Stimulated activated memory B cell treated with anti-CD40 and anti-IgM and Interleukin-4, amounts not matched to agents 10 μg/mL and 1 μg/mL and 100 μg/mL, for 72 hours (primary cell): ENCODE results near the gene ERCC6.

Source experiments
- ATAC-seq: fragments of 150-1000 bp; cut with Tn5 transposase; 2 replicates; pipeline ENCODE4 v1.10.0; 2021
- H3K27ac Mint-ChIP-seq: one replicate; pipeline ENCODE4 v1.8.0; 2022; ENCODE audit warnings: mild to moderate bottlenecking, mixed read lengths
- H3K27me3 Mint-ChIP-seq: one replicate; pipeline ENCODE4 v1.8.0; 2022; ENCODE audit warnings: mixed read lengths
- H3K36me3 Mint-ChIP-seq: one replicate; pipeline ENCODE4 v1.8.0; 2022; ENCODE audit warnings: mixed read lengths
- H3K4me1 Mint-ChIP-seq: one replicate; pipeline ENCODE4 v1.8.0; 2022; ENCODE audit warnings: mixed read lengths
- H3K4me3 Mint-ChIP-seq: one replicate; pipeline ENCODE4 v1.8.0; 2022; ENCODE audit warnings: mild to moderate bottlenecking, moderate library complexity, mixed read lengths
- H3K9me3 Mint-ChIP-seq: one replicate; pipeline ENCODE4 v1.8.0; 2022; ENCODE audit warnings: mixed read lengths

The ERCC6 gene

DNA sequence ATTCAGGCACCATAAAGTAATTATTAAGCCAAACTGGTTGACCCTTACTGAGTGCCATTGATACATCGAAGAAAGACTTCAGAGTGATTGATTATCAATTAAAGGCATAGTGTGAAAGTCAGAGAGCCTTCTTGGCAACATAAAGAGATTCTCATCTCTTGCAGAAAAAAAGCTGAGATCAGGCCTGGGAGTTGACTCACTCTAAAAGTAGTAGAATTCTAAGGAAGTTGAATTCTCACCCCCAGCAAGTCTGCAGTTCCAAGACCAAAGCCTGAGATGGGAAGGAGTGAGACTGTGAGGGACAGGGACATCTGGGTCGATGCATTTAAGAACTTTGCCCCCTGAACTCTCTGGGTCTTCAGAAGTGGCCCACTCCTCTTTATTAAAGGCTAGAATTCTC is 21.6 kb upstream of the ERCC6 start:
- Mint-ChIP-seq H3K4me1 (peaks cover 9% of the 10 kb centered on the region), H3K4me3 (no peak overlapping the region), H3K27ac (no peak overlapping the region), H3K36me3 (peaks cover 6% of the 10 kb centered on the region), H3K9me3 (peaks cover under 1% of the 10 kb centered on the region), H3K27me3 (peaks cover 44% of the 10 kb centered on the region)
- no peak for ATAC-seq

DNA sequence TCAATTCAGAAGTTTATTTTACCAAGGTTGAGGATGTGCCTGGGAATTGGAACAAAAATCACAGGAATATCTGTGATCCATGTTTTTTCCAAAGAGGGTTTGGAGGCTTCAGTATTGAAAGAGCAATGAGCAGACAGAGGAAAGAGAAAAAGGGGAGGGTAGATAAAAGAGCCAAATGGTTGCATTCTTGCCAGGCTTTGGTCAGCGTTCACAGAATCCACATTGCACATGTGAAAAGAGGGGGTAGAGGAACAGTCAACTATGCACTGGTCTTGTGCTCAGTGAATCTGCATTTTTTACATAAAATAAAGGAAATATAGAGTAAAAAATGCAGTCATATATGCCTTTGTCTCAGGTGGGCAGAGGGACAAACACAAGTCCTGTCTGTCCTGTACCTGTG is 20.6 kb upstream of the ERCC6 start:
- Mint-ChIP-seq H3K27me3 (peaks cover 44% of the 10 kb centered on the region), H3K36me3 (peaks cover 6% of the 10 kb centered on the region), H3K9me3 (peaks cover 3% of the 10 kb centered on the region), H3K4me3 (no peak overlapping the region), H3K4me1 (peaks cover 7% of the 10 kb centered on the region), H3K27ac (no peak overlapping the region)
- ATAC-seq: no peak

DNA sequence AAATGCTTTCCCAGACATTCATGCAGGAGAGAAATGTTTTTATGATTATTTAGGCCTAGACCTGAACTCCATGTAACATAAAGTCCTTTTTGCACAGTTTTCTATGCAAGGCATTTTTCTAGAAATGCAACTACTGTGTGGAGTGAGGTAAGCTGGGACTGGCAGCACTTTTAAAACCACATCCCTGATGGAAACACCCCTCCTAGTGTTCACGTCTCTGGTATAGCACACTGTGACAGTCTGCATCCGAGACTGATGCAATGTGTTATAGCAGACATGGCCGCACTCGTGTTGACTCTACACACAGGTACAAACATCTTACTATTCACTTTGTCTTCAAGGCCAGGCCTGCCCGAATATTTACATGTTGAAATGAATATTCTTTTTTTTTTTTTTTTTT is 19.3 kb upstream of the ERCC6 start:
- H3K27ac Mint-ChIP-seq: no peak overlapping the region
- H3K9me3 Mint-ChIP-seq: peaks cover 3% of the 10 kb centered on the region
- H3K36me3 Mint-ChIP-seq: peaks cover 6% of the 10 kb centered on the region
- H3K27me3 Mint-ChIP-seq: peaks cover 56% of the 10 kb centered on the region
- H3K4me1 Mint-ChIP-seq: no peaks in the 10 kb centered on the region
- no peak overlapping the region for H3K4me3 Mint-ChIP-seq
- ATAC-seq: no peak

DNA sequence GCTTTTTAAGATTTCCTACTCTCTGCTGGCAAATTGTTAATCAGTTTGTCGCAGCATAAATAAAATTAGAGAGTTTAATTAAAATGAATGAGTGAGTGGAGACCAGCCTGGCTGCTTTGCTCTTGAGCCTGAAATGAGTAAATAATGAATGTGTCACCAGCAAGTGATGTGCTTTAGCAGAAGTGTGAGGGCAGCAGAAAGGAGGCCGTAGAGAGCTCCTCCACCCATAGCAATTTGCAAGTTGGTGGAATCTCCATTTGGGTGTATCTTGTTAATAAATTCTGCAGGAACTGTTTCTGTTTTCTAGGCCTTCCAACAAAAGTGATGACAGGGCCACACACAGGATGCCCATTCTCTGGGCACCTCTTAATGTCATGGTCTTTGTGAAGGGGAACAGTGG is 18.8 kb upstream of the ERCC6 start:
- H3K27ac Mint-ChIP-seq: no peak overlapping the region
- H3K4me3 Mint-ChIP-seq: no peak overlapping the region
- no peaks in the 10 kb centered on the region for H3K4me1 Mint-ChIP-seq
- peaks cover 6% of the 10 kb centered on the region for H3K36me3 Mint-ChIP-seq
- no peak for ATAC-seq
- H3K27me3 Mint-ChIP-seq: peaks cover 56% of the 10 kb centered on the region
- H3K9me3 Mint-ChIP-seq: peaks cover 3% of the 10 kb centered on the region

DNA sequence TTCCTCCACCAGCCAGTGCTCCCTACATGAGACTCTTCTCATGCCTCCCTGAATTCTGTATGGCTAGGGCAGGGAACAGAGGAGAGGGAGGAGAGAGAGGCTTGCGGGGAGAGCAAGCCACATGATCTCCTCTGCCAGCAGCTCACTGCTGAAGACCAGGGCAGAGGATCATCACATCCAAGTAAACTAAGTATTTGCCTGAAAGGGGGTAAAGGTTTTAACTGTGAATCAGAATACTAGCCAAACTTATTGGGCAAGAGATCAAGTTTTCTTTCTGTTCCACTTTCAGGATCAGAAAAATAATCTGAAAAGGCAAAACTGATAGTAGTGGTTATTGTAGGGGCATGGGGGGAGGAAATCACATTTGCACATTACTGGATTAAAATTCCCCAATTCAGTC is 17.8 kb upstream of the ERCC6 start:
- no peak for ATAC-seq
- peaks cover 56% of the 10 kb centered on the region for H3K27me3 Mint-ChIP-seq
- H3K9me3 Mint-ChIP-seq: peaks cover 3% of the 10 kb centered on the region
- no peak overlapping the region for H3K27ac Mint-ChIP-seq
- H3K36me3 Mint-ChIP-seq: peaks cover 6% of the 10 kb centered on the region
- no peaks in the 10 kb centered on the region for H3K4me1 Mint-ChIP-seq
- H3K4me3 Mint-ChIP-seq: no peak overlapping the region

DNA sequence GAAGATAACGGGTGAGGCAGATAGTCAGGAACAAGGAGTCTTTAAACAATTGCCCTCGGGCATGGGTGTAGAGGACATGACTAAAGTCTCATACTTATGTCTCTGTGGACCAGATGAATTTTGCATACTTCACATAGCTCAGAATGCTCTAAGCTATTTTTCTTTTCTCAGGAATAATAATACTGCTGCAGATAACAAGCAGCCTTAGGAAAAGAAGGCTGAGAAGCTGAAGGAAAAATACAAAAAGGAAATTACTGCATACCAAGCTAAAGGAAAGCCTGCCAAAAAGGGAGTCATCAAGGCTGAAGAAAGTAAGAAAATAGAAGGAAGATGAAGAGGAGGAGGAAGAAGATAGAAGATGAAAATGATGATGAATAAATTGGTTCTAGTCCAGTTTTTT is 13.4 kb upstream of the ERCC6 start:
- Mint-ChIP-seq H3K27ac (no peak overlapping the region), H3K36me3 (no peaks in the 10 kb centered on the region), H3K27me3 (peaks cover 36% of the 10 kb centered on the region), H3K4me1 (no peaks in the 10 kb centered on the region), H3K9me3 (peaks cover 3% of the 10 kb centered on the region), H3K4me3 (no peak overlapping the region)
- no peak for ATAC-seq

DNA sequence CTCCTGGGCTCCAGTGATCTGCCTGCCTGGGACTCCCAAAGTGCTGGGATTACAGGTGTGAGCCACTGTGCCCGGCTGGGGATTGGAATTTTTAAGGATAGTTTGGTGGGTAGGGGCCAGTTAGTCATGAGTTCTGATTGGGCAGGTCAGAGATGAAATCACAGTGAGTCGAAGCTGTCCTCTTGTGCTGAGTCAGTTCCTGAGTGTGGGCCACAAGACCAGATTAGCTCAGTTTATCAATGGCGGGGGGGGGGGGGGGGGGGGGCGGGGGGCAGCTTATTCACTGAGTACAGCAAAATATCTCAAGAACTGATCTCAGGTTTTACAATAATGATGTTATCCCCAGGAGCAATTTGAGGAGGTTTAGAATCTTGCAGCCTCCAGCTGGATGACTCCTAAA is 11.6 kb upstream of the ERCC6 start:
- Mint-ChIP-seq H3K4me3 (no peak overlapping the region), H3K27ac (no peak overlapping the region), H3K9me3 (peaks cover 6% of the 10 kb centered on the region), H3K36me3 (peaks cover 8% of the 10 kb centered on the region), H3K4me1 (no peaks in the 10 kb centered on the region), H3K27me3 (peaks cover 46% of the 10 kb centered on the region)
- ATAC-seq: no peak

DNA sequence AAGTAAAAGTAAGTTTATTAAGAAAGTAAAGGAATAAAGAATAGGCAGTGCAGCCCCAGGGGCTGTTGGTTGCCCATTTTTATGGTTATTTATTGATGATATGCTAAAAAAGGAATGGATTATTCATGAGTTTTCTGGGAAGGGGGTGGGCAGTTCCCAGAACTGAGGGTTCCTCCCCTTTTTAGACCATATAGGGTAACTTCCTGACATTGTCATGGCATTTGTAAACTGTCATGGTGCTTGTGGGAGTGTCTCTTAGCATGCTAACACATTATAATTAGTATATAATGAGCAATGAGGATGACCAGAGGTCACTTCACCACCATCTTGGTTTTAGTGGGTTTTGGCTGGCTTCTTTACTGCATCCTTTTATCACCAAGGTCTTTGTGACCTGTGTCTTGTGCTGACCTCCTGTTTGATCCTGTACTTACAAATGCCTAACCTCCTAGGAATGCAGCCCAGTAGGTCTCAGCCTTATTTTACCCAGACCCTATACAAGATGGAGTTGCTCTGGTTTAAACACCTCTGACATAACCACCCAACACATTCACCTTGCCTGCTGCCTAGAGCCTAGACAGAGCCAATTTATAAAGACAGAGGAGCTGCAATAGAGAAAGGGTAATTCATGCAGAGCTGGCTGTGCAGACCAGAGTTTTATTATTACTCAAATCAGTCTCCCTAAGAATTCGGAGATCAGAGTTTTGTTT is 10.9 kb upstream of the ERCC6 start:
- peaks cover 46% of the 10 kb centered on the region for H3K27me3 Mint-ChIP-seq

DNA sequence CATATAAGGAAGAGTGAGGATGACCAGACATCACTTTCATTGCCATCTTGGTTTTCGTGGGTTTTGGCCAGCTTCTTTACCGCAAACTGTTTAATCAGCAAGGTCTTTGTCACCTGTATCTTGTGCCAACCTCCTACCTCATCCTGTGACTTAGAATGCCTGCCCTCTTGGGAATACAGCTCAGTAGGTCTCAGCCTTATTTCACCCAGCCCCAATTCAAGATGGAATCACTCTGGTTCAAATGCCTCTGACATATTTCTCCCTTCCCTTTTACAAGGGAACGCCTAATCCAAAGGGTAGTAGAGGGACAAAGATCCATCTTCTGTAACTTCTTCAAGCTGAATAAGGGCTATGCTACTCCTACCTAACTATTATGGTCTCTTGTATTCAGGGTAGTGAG is 4.7 kb upstream of the ERCC6 start:
- no peak overlapping the region for H3K4me3 Mint-ChIP-seq
- H3K4me1 Mint-ChIP-seq: peaks cover 19% of the 10 kb centered on the region

More for the DNA sequence above, 10.9 kb upstream of the ERCC6 start:
- peaks cover 8% of the 10 kb centered on the region for H3K36me3 Mint-ChIP-seq
- H3K9me3 Mint-ChIP-seq: peaks cover 4% of the 10 kb centered on the region
- no peaks in the 10 kb centered on the region for H3K4me1 Mint-ChIP-seq
- no peak overlapping the region for H3K4me3 Mint-ChIP-seq
- H3K27ac Mint-ChIP-seq: no peak overlapping the region
- no peak for ATAC-seq

DNA sequence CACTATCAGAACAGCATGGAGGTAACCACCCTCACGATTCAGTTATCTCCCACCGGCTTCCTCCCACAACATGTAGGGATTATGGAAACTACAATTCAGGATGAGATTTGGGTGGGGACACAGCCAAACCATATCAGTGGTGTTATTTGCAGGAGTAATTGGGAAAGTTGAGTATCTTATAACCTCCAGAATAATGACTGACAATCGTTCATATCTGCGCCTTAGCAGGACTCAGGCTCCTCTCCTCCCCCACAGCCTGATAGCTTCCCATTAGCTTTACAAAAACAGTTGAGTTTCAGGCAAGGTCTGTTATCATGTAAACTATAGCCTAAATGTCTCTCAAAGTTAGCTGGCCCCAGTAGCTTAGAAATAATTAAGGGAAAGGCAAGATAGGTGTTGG is 3.4 kb upstream of the ERCC6 start:
- H3K4me1 Mint-ChIP-seq: peaks cover 26% of the 10 kb centered on the region
- peaks cover 22% of the 10 kb centered on the region for H3K27me3 Mint-ChIP-seq
- H3K4me3 Mint-ChIP-seq: no peak overlapping the region
- H3K9me3 Mint-ChIP-seq: peaks cover 13% of the 10 kb centered on the region
- H3K27ac Mint-ChIP-seq: no peak overlapping the region
- no peak for ATAC-seq
- H3K36me3 Mint-ChIP-seq: peaks cover 25% of the 10 kb centered on the region

More for the DNA sequence above, 4.7 kb upstream of the ERCC6 start:
- peaks cover 21% of the 10 kb centered on the region for H3K36me3 Mint-ChIP-seq
- no peak overlapping the region for H3K27ac Mint-ChIP-seq
- no peak for ATAC-seq
- H3K9me3 Mint-ChIP-seq: peaks cover 13% of the 10 kb centered on the region
- peaks cover 22% of the 10 kb centered on the region for H3K27me3 Mint-ChIP-seq

DNA sequence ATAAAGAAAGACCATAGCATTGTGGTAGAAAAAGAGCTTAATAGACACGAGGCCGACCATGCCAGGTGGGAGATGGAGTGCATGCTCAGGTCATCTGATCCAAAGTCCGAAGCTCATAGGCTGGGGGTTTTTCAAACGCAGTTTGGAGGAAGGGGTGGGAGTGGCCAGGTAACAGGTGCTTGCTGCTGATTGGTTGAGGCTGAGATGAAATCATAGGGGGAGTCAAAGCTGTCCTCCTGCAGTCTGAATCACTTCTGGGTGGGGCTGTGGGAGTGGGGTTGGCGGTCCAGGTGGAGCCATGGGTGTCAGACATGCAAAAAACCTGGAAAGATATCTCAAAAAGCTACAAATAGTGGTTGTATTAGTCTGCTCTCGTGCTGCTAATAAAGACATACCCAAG is 2.8 kb upstream of the ERCC6 start:
- ATAC-seq: no peak
- Mint-ChIP-seq H3K36me3 (peaks cover 26% of the 10 kb centered on the region), H3K27me3 (peaks cover 21% of the 10 kb centered on the region), H3K4me1 (peaks cover 28% of the 10 kb centered on the region), H3K4me3 (no peak overlapping the region), H3K9me3 (peaks cover 13% of the 10 kb centered on the region), H3K27ac (peak overlapping the region; percentile 99)

DNA sequence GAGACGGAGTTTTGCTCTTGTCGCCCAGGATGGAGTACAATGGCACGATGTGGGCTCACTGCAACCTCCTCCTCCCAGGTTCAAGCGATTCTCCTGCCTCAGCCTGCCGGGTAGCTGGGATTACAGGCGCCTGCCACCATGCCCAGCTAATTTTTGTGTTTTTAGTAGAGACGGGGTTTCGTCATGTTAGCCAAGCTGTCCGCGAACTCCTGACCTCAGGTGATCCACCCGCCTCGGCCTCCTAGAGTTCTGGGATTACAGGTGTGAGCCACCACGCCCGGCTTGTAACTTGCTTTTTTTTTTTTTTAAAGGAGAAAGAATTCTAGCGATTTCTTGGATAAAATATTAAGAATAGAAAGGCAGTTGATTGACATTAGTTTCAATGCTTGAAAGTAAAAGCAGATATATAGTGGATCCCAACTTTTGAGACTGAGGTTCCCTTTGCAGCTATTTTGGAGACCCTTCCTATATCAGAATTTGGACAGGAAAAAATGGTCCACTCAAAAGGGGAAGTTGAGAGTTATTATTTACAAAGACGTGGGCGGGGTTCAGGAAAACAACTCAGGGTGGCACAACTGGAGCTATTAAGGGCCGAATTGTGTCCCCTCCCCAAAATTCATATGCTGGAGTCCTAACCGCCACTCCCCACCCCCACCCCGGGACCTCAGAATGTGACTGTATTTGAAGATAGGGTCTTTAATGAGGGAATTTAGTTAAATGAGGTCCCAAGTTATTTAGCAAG is 1.3 kb upstream of the ERCC6 start:
- H3K27ac Mint-ChIP-seq: peak overlapping the region; percentile 99
- H3K27me3 Mint-ChIP-seq: peaks cover 11% of the 10 kb centered on the region
- peaks cover 43% of the 10 kb centered on the region for H3K4me1 Mint-ChIP-seq
- peak overlapping the region; percentile 87 for H3K4me3 Mint-ChIP-seq
- no peak for ATAC-seq
- peaks cover 10% of the 10 kb centered on the region for H3K9me3 Mint-ChIP-seq
- H3K36me3 Mint-ChIP-seq: peaks cover 33% of the 10 kb centered on the region

DNA sequence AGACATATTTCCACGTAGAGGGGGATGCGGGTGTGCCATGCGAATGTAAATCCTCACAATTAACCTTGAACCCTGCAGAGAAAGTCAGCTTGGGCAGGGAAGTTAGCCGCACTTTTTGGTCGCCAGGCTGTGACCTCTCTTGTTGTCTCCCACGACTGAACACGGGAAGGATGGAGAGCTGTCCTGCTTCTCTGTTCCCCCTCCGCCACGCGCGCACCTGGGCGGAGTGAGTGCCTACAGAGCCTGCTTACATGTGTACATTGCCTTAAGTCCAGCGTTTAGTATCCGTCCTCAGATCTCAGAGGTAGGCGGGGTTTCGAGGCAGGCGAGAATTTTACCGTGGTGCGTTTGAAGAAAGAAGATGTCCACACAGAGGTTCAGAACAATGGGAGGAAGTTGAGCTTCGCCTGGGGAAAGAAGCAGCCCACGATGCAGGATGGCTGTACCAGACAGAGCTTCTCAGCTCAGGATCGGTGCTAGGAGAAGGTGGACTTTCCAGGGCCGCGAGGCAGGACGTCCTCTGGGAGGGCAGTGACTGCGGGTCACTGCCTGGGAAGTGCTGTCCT is 482 bp upstream of the ERCC6 start:
- peaks cover 10% of the 10 kb centered on the region for H3K9me3 Mint-ChIP-seq
- H3K36me3 Mint-ChIP-seq: peaks cover 36% of the 10 kb centered on the region
- H3K27ac Mint-ChIP-seq: peak overlapping the region; percentile 99
- peaks cover 52% of the 10 kb centered on the region for H3K4me1 Mint-ChIP-seq
- peaks cover 11% of the 10 kb centered on the region for H3K27me3 Mint-ChIP-seq
- peak overlapping the region; percentile 87 for H3K4me3 Mint-ChIP-seq
- ATAC-seq: peak; percentile 46

DNA sequence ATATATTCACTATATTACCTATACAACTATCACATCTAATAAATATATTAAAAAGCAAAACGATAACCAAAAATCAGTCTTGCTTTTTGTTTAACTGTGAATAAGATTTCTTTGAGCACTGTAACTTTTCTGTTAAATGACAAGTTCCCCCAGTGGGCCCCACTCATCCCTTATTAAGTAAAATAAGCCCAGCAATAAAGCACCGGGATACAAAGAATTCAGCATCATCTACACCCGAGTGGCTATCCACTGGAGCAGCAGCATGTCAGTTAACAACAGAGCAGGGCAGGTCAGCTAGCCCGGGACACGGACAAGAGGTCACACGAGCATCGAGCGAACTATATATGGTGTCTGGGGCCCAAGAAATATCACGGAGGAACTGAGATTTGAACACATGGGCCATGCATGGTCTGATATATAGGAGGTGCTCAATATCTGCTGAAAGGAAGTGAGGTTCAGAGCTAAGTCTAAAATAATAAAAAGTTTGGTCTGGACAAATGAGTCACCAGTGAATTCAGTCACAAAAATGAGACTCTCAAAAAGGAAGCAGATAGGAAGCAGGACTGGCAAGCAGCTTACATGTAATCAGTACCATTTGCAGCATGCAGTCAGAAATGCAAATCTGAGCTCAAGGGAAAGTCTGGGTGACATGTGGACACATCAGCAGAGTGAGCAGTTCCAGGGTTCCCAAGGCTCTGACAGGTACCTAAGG is 4.1 kb downstream of the ERCC6 start:
- Mint-ChIP-seq H3K9me3 (no peaks in the 10 kb centered on the region), H3K36me3 (peaks cover 45% of the 10 kb centered on the region), H3K4me3 (peak overlapping the region; percentile 68), H3K27me3 (no peaks in the 10 kb centered on the region), H3K27ac (peak overlapping the region; percentile 96), H3K4me1 (peaks cover 62% of the 10 kb centered on the region)
- ATAC-seq: peak; percentile 75

DNA sequence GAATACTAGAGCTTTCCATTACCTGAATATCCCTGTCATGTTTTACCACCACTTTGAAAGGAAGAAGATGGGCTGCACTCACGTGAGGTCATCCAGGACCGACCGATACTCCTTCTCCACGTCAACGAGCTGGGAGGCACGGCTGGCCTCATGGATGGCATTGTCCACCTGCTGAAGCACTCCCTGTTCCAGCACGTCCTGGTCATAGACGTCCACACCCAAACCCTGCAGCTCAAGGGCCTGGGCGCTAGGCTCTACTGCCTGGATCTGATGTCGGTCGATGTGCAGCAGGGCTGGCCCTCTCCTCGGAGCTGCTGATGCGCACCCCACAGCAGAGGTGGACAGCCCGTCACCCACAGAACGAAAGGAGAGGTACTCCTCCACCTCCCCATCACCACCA is 6.5 kb downstream of the ERCC6 start:
- Mint-ChIP-seq H3K27me3 (no peaks in the 10 kb centered on the region), H3K4me3 (no peak overlapping the region), H3K4me1 (peaks cover 60% of the 10 kb centered on the region), H3K9me3 (no peaks in the 10 kb centered on the region), H3K36me3 (peaks cover 63% of the 10 kb centered on the region), H3K27ac (peak overlapping the region; percentile 27)
- no peak for ATAC-seq
